Retinal pigment epithelial cell (primary cell): Measurements from ENCODE around the gene LRRC4C.

Experiments used
- DNase-seq: peaks from one replicate; pipeline ENCODE4 v3.0.0-alpha.2; 2010; ENCODE audit warnings: low read depth
- H3K4me3 ChIP-seq: 2 replicates; pipeline ENCODE4 v1.5.1; 2011; ENCODE audit warnings: mild to moderate bottlenecking, low read length, control low read depth, moderate library complexity
- TF ChIP-seq, protein P1 (sequence below): conservative IDR thresholded peaks from 2 replicates; pipeline ENCODE4 v1.5.1; 2011; ENCODE audit warnings: low read depth, low read length, control low read depth, inconsistent platforms

LRRC4C gene

GRCh38 chr11:40647295-40647694 is 812.2 kb downstream of the LRRC4C start:
- TF ChIP-seq, protein P1, sequence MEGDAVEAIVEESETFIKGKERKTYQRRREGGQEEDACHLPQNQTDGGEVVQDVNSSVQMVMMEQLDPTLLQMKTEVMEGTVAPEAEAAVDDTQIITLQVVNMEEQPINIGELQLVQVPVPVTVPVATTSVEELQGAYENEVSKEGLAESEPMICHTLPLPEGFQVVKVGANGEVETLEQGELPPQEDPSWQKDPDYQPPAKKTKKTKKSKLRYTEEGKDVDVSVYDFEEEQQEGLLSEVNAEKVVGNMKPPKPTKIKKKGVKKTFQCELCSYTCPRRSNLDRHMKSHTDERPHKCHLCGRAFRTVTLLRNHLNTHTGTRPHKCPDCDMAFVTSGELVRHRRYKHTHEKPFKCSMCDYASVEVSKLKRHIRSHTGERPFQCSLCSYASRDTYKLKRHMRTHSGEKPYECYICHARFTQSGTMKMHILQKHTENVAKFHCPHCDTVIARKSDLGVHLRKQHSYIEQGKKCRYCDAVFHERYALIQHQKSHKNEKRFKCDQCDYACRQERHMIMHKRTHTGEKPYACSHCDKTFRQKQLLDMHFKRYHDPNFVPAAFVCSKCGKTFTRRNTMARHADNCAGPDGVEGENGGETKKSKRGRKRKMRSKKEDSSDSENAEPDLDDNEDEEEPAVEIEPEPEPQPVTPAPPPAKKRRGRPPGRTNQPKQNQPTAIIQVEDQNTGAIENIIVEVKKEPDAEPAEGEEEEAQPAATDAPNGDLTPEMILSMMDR: no peak
- DNase-seq: no peak
- no peak overlapping the region for H3K4me3 ChIP-seq

DNA sequence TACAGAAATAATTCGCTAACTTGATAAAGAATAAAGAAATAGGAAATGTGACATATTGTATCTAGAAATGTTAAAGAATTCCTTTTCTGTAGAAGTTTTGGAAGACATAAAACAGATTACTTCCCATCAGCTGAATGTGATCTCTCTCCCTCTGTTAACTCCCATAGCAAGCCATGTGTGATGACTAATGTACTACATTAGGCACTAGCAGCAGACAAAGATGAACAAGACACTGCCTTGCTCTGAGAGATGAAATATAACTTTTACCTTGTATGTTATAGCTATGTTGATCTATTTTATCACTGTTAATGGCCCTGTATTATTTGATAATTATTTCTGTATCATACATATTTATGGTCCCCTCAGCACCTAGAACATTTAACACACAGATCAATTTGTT is 817.2 kb downstream of the LRRC4C start:
- no peak for DNase-seq
- TF ChIP-seq, protein P1: no peak
- no peak overlapping the region for H3K4me3 ChIP-seq

- TF ChIP-seq, protein P1: no peak
- no peak overlapping the region for H3K4me3 ChIP-seq
- no peak for DNase-seq
These were observed 839.8 kb downstream of the LRRC4C start for GRCh38 chr11:40619654-40620053.

DNA sequence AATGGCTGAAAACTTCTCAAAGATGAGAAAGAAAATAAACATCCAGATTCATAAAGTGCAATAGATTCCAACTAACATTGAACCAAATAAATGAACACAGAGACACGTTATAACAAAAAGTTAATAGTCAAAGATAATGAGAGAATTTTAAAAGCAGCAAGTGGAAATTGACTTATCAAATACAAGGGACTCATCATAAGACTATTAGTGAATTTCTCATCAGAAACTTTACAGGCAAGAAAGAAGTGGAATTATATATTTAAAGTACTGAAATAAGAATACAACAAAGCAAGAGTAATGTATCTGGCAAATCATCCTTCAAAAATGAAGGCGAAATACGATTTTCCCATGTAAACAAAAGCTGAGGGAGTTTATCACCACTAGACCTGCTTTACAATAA is 852.7 kb downstream of the LRRC4C start:
- no peak for DNase-seq
- TF ChIP-seq, protein P1: no peak
- H3K4me3 ChIP-seq: no peak overlapping the region

DNA sequence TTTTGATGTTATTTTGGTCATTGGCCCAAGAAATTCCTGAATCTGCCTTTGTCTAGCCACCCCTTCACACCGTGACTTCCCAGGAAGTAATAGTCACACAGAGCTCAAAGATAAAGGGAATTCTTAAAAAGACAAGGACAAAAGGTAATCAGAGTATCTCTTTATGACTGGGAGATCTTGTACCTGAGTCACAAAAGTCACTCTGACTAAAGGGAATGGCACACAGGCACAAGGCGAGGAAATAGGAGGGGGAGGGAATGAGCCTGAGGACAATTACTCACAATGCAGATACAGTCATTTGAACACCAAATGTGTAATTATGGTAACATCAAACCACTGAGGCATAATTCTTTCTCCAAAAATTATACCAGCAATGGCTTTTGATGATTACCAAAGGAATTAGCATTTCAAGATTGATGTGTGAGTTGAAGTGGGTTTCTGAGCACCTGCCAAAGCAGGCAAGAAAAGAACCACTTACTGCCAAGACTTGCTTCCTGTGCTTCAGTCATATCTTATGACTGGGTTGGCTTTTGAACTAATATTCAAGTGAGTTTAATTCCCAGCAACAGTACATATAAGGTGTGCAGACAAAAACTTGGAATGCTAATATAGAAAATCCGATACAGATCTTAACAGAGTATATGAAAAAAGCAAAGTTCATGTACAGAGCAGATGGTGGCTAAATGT is 856.4 kb downstream of the LRRC4C start:
- no peak overlapping the region for H3K4me3 ChIP-seq
- no peak for DNase-seq
- TF ChIP-seq, protein P1: no peak

GRCh38 chr11:40597546-40598113 is 861.8 kb downstream of the LRRC4C start:
- TF ChIP-seq, protein P1: no peak
- no peak for DNase-seq
- H3K4me3 ChIP-seq: no peak overlapping the region

DNA sequence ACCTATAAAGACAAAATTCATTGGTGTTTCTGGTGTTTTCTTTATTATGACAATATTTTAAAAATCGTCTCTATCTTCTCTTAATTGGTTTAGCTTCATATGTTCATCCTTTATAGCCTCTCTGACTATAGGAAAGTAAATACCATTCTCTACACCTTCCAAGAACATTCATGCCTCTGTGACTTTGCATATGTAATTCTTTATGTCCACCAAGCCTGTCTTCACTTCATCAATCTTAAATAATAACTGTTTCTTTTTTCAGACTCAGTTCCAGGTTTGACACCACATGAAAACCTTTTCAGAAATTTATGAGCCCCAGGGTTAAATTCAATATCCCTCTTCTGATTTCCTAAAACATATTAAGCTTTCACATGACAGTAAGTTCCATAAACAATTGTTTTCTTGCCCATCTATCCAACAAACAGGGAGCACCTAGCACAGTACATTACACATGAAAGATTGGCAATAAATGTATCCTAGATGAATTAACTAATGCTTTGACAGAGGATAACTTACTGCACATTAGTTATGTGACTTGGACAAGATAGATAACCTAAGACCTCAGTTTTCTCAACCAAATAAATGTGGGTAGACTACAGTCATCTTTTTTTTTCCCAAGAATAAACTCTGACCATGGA is 886.1 kb downstream of the LRRC4C start:
- TF ChIP-seq, protein P1: no peak
- DNase-seq: no peak
- no peak overlapping the region for H3K4me3 ChIP-seq
